GM23338 (cell line): Measurements from ENCODE around the gene RUNX1. TPM values are rescaled to one million over a fixed set of nuclear protein-coding genes. Genes with fewer than 3 reads are reported as not detected.

Experiments used
- ATAC-seq: fragments of 200-7000 bp; cut with Tn5 transposase; 3 replicates; pipeline ENCODE4 v1.9.1; 2020
- DNase-seq: peaks from one replicate; pipeline ENCODE4 v3.0.0-alpha.2; 2015; ENCODE audit warnings: low spot score
- H2AFZ ChIP-seq: fragments of 200-600 bp; sonication (generic); 2 replicates; pipeline ENCODE4 v1.8.0; 2016; ENCODE audit warnings: antibody characterized with exemption, mild to moderate bottlenecking, moderate library complexity
- H3F3A ChIP-seq: fragments of 200-600 bp; sonication (generic); replicated peaks from 2 replicates; pipeline ENCODE4 v1.8.0; 2017; ENCODE audit warnings: antibody characterized with exemption, mixed run types, low read depth
- H3K27ac ChIP-seq: fragments of 200-600 bp; sonication (generic); 2 replicates; pipeline ENCODE4 v1.6.1; 2016; ENCODE audit warnings: low read depth
- H3K27me3 ChIP-seq: fragments of 200-600 bp; sonication (generic); 2 replicates; pipeline ENCODE4 v1.8.0; 2016; ENCODE audit warnings: mild to moderate bottlenecking, mixed run types, moderate library complexity; ENCODE audit not compliant: insufficient read depth
- H3K36me3 ChIP-seq: fragments of 200-600 bp; sonication (generic); 2 replicates; pipeline ENCODE4 v1.8.0; 2016; ENCODE audit warnings: mild to moderate bottlenecking; ENCODE audit not compliant: insufficient read depth
- H3K4me1 ChIP-seq: fragments of 200-600 bp; sonication (generic); 2 replicates; pipeline ENCODE4 v1.8.0; 2016; ENCODE audit warnings: mild to moderate bottlenecking, moderate library complexity; ENCODE audit not compliant: insufficient read depth
- H3K4me2 ChIP-seq: fragments of 200-600 bp; sonication (generic); 2 replicates; pipeline ENCODE4 v1.7.1; 2017; ENCODE audit warnings: mixed run types
- H3K4me3 ChIP-seq: fragments of 200-600 bp; sonication (generic); 2 replicates; pipeline ENCODE4 v1.6.1; 2016; ENCODE audit warnings: mixed run types
- H3K79me2 ChIP-seq: fragments of 200-600 bp; sonication (generic); replicated peaks from 2 replicates; pipeline ENCODE4 v1.8.0; 2017; ENCODE audit warnings: mild to moderate bottlenecking; ENCODE audit not compliant: insufficient read depth
- H3K9me2 ChIP-seq: fragments of 200-600 bp; sonication (generic); 2 replicates; pipeline ENCODE4 v1.8.0; 2017; ENCODE audit not compliant: insufficient read depth
- H4K20me1 ChIP-seq: fragments of 200-600 bp; sonication (generic); replicated peaks from 2 replicates; pipeline ENCODE4 v1.8.0; 2017; ENCODE audit warnings: mild to moderate bottlenecking; ENCODE audit not compliant: insufficient read depth
- H3K27ac Mint-ChIP-seq: 2 replicates; pipeline ENCODE4 v1.8.0; 2020; ENCODE audit warnings: inconsistent platforms, mild to moderate bottlenecking, moderate library complexity, mixed read lengths
- H3K27me3 Mint-ChIP-seq: 3 replicates; pipeline ENCODE4 v1.8.0; 2022; ENCODE audit warnings: low read depth, mild to moderate bottlenecking, moderate library complexity, mixed read lengths, inconsistent platforms; ENCODE audit not compliant: insufficient read depth, poor library complexity
- H3K36me3 Mint-ChIP-seq: 3 replicates; pipeline ENCODE4 v1.8.0; 2021; ENCODE audit warnings: low read depth, mild to moderate bottlenecking, inconsistent platforms, moderate library complexity, mixed read lengths
- H3K4me1 Mint-ChIP-seq: 3 replicates; pipeline ENCODE4 v1.8.0; 2020; ENCODE audit warnings: mild to moderate bottlenecking, inconsistent platforms, mixed read lengths
- H3K4me3 Mint-ChIP-seq: 3 replicates; pipeline ENCODE4 v1.8.0; 2021; ENCODE audit warnings: moderate library complexity, mild to moderate bottlenecking, inconsistent platforms, mixed read lengths
- H3K9me3 Mint-ChIP-seq: 3 replicates; pipeline ENCODE4 v1.8.0; 2020; ENCODE audit warnings: moderate library complexity, mild to moderate bottlenecking, inconsistent platforms, mixed read lengths
- CREB1 ChIP-seq: fragments of 250-450 bp; sonication (Bioruptor Pico); IDR thresholded peaks from 2 replicates; pipeline ENCODE4 v1.5.0; 2020; ENCODE audit warnings: low read depth, mild to moderate bottlenecking, moderate library complexity
- CTCF ChIP-seq, 2 experiments: fragments of 200-600 bp in 1 of 2; sonication (generic) in 1 of 2; conservative IDR thresholded peaks; 2 replicates each; pipeline versions ENCODE4 v1.5.1 to v1.6.1; 2016 to 2017; ENCODE audit warnings: antibody characterized with exemption in 2 of 2, low read depth in 2 of 2, mild to moderate bottlenecking in 2 of 2, moderate library complexity in 1 of 2
- ETS1 ChIP-seq: IDR thresholded peaks from 2 replicates; pipeline ENCODE4 v1.6.1; 2016; ENCODE audit warnings: antibody characterized with exemption
- EZH2 ChIP-seq: fragments of 200-600 bp; sonication (generic); IDR thresholded peaks from one replicate; pipeline ENCODE4 v1.8.0; 2017; ENCODE audit warnings: antibody characterized with exemption, mild to moderate bottlenecking, low read depth; ENCODE audit not compliant: unreplicated experiment
- EZH2phosphoT487 ChIP-seq: fragments of 200-600 bp; sonication (generic); IDR thresholded peaks from one replicate; pipeline ENCODE4 v1.8.1; 2018; ENCODE audit warnings: antibody characterized with exemption; ENCODE audit not compliant: unreplicated experiment
- JUNB ChIP-seq: IDR thresholded peaks from one replicate; pipeline ENCODE4 v1.6.1; 2016; ENCODE audit warnings: antibody characterized with exemption; ENCODE audit not compliant: unreplicated experiment
- NANOG ChIP-seq: IDR thresholded peaks from 2 replicates; pipeline ENCODE4 v1.6.1; 2016; ENCODE audit warnings: antibody characterized with exemption, borderline replicate concordance
- POLR2AphosphoS5 ChIP-seq: IDR thresholded peaks from 2 replicates; pipeline ENCODE4 v1.6.1; 2016; ENCODE audit warnings: antibody characterized with exemption, low read depth
- REST ChIP-seq: IDR thresholded peaks from one replicate; pipeline ENCODE4 v1.6.1; 2018; ENCODE audit warnings: antibody characterized with exemption; ENCODE audit not compliant: unreplicated experiment
- STAT1 ChIP-seq: IDR thresholded peaks from one replicate; pipeline ENCODE4 v1.6.1; 2016; ENCODE audit warnings: antibody characterized with exemption; ENCODE audit not compliant: unreplicated experiment
- ZNF114 ChIP-seq: fragments of 250-450 bp; sonication (Bioruptor Pico); IDR thresholded peaks from 2 replicates; pipeline ENCODE4 v1.5.0; 2020; ENCODE audit warnings: mild to moderate bottlenecking, moderate library complexity
- ZNF331 ChIP-seq: fragments of 250-450 bp; sonication (Bioruptor Pico); IDR thresholded peaks from 2 replicates; pipeline ENCODE4 v1.5.0; 2020; ENCODE audit warnings: low read depth, mild to moderate bottlenecking, moderate library complexity
- ZNF462 ChIP-seq: fragments of 250-450 bp; sonication (Bioruptor Pico); IDR thresholded peaks from 2 replicates; pipeline ENCODE4 v1.5.0; 2020; ENCODE audit warnings: mild to moderate bottlenecking, moderate library complexity
- polyA plus RNA-seq: library from polyadenylated mRNA; unstranded; fragments of >200 nt; fragmentation: Nextera tagmentation; extraction: Ambion mirVana; gene quantifications from 2 replicates; pipeline ENCODE4 v1.2.1, GENCODE V29; 2016
- total RNA-seq: library from RNA; depleted of rRNA; stranded (reverse); fragments of >200 nt; shearing (Covaris generic); gene quantifications from 2 replicates; pipeline ENCODE4 v1.2.3, GENCODE V29; 2014

RUNX1 gene
- total and polyA plus RNA-seq, 2 experiments from 2014 or later = 0.29 to 1.1 TPM

- H3K9me2 ChIP-seq = no peaks in the 10 kb centered on the region
- H3K79me2 ChIP-seq = no peaks in the 10 kb centered on the region
- Mint-ChIP-seq H3K4me1 (no peaks in the 10 kb centered on the region), H3K9me3 (no peaks in the 10 kb centered on the region), H3K27me3 (no peaks in the 10 kb centered on the region), H3K27ac (no peak overlapping the region), H3K4me3 (no peak overlapping the region), H3K36me3 (no peaks in the 10 kb centered on the region)
- ATAC-seq (no peak), DNase-seq (no peak)
- no peak overlapping the region for H2AFZ ChIP-seq
- H3K27ac ChIP-seq = no peak overlapping the region
- H3K27me3 ChIP-seq = no peaks in the 10 kb centered on the region
- H3K36me3 ChIP-seq = no peaks in the 10 kb centered on the region
- TF ChIP-seq ZNF331 (CRISPR knock-in tag) (no peak), STAT1 (no peak), CREB1 (no peak), CTCF (conservative IDR thresholded peaks at IDR 0.05; ENCODE audit: low read depth in 2 of 2) (no peak), JUNB (no peak), EZH2phosphoT487 (no peak), ZNF114 (CRISPR knock-in tag) (no peak), EZH2 (no peak), REST (no peak), ZNF462 (CRISPR knock-in tag) (no peak), ETS1 (no peak), POLR2AphosphoS5 (no peak), NANOG (no peak)
- H4K20me1 ChIP-seq = no peaks in the 10 kb centered on the region
- no peak overlapping the region for H3K4me3 ChIP-seq
- no peak overlapping the region for H3K4me2 ChIP-seq
- no peaks in the 10 kb centered on the region for H3K4me1 ChIP-seq
- H3F3A ChIP-seq = no peaks in the 10 kb centered on the region
Measured at GRCh38 chr21:34934350-34934749, 114.8 kb downstream of the RUNX1 start.
